ENCODE measurements around the gene CCDC69. TPM values are rescaled to one million over a fixed set of nuclear protein-coding genes. Genes with fewer than 3 reads are reported as not detected.

CCDC69 gene
- total RNA-seq, 4 donors from 2014 or later: 217 to 341 (median 285) TPM

DNA sequence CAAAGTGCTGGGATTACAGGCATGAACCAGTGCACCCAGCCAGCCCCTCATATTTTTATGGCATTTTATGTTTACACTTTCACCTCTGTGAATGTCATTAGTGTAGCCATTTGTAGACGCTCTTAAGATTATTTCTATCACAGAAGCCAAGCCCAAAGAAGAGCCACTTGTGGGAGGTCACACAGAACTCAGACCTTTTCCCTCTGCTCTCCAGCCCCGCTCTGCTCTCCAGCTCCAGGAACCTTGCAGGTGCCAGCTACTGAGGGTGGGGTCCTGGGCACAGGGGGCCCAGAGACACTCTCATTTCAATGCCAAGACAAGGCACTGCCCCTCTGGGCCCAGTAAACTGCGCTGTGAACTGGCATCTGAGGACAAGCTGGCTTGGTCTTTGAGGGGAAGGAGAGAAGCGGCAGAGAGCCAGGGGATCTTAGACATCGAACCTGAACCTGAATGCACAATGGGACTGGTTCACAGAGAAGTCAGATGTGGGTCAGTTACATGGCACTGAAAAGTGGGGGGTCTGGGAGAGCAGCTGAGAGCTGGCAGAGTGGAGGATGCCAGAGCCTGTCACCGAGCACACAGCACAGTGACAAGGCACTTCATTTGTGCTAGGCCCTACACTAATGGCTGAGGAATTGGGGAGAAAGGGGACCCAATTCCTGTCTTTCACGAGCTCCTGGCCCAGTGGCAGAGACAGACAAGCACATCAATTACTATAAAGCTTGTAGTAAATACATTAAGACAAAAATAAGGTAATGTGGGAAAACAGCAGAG, 83.0 kb downstream of the CCDC69 start:
- TF ChIP-seq, protein P1, sequence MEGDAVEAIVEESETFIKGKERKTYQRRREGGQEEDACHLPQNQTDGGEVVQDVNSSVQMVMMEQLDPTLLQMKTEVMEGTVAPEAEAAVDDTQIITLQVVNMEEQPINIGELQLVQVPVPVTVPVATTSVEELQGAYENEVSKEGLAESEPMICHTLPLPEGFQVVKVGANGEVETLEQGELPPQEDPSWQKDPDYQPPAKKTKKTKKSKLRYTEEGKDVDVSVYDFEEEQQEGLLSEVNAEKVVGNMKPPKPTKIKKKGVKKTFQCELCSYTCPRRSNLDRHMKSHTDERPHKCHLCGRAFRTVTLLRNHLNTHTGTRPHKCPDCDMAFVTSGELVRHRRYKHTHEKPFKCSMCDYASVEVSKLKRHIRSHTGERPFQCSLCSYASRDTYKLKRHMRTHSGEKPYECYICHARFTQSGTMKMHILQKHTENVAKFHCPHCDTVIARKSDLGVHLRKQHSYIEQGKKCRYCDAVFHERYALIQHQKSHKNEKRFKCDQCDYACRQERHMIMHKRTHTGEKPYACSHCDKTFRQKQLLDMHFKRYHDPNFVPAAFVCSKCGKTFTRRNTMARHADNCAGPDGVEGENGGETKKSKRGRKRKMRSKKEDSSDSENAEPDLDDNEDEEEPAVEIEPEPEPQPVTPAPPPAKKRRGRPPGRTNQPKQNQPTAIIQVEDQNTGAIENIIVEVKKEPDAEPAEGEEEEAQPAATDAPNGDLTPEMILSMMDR (IDR thresholded peaks at IDR 0.05): no peak
- no peak for TF ChIP-seq EP300 (IDR thresholded peaks at IDR 0.05)
- TF ChIP-seq POLR2A (IDR thresholded peaks at IDR 0.05; ENCODE audit: low read depth): no peak
- TF ChIP-seq POLR2AphosphoS5 (IDR thresholded peaks at IDR 0.05): no peak
- Histone ChIP-seq H3K27me3 (no peaks in the 10 kb centered on the region), H3K4me1 (peaks cover 50 to 60% (median 56%) of the 10 kb centered on the region in 4 donors), H3K4me3 (peak overlapping the region in 1 of 4 donors; percentile 38), H3K27ac (replicated peaks in 1 of 4) (peak overlapping the region; percentile 56 to 66 (median 60)), H3K9me3 (no peaks in the 10 kb centered on the region), H3K36me3 (peaks cover 42 to 83% (median 59%) of the 10 kb centered on the region in 4 donors)
- WGBS: 57% methylated on average over 7 of the region's 7 CpGs
- no peak for DNase-seq (ENCODE audit: extremely low spot score)
- intact Hi-C loops (cut with DNase I): no loop called here

DNA sequence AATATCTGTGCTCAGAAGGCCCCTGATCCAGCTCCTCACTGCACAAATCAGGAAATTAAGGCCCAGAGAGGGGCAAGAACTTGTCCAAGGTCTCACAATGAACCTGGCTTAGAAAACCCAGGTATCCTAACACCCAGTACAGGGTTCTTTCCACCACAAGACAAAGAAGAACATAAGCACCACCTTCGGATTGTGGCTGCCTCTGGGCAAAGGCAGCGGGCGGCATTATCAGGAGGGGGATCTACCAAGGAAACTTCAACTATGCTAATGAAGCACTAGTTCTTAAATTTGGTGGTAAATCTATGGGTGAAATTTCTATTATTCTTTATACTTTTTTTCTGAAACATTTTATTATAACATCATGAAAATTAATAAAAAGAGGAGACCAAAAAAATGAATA, 84.2 kb downstream of the CCDC69 start:
- Histone ChIP-seq H3K27ac (replicated peaks in 1 of 4) (no peak overlapping the region), H3K36me3 (peaks cover 53 to 85% (median 60%) of the 10 kb centered on the region in 4 donors), H3K27me3 (no peaks in the 10 kb centered on the region), H3K9me3 (no peaks in the 10 kb centered on the region), H3K4me1 (peaks cover 38 to 48% (median 43%) of the 10 kb centered on the region in 4 donors), H3K4me3 (no peak overlapping the region)
- no peak for DNase-seq (ENCODE audit: extremely low spot score)
- 98% methylated on average over 3 of the region's 3 CpGs for WGBS
- TF ChIP-seq EP300 (IDR thresholded peaks at IDR 0.05) (no peak), POLR2A (IDR thresholded peaks at IDR 0.05; ENCODE audit: low read depth) (no peak), POLR2AphosphoS5 (IDR thresholded peaks at IDR 0.05) (no peak)
- TF ChIP-seq, protein P1 (IDR thresholded peaks at IDR 0.05): no peak
- intact Hi-C loops (cut with DNase I): no loop called here

DNA sequence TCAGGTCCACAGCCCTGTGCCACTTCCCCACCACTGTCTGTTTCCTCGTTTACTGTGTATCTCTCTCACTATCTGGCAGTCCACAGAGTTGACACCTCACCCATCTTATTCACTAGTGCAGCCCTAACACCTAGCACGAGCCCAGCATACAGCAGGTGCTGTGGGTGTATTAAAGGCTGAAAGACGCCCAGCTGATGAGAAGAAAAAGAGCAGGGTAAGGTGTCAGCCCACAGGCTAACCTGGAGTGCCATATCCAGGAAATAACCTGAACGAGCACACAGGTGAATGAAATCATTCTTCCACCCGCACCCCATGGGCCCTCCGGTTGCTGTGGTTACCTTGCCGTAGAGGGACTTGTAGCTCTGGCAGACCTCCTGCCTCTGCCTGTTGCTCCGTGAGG, 84.9 kb downstream of the CCDC69 start:
- no peaks in the 10 kb centered on the region for H3K27me3 ChIP-seq

DNA sequence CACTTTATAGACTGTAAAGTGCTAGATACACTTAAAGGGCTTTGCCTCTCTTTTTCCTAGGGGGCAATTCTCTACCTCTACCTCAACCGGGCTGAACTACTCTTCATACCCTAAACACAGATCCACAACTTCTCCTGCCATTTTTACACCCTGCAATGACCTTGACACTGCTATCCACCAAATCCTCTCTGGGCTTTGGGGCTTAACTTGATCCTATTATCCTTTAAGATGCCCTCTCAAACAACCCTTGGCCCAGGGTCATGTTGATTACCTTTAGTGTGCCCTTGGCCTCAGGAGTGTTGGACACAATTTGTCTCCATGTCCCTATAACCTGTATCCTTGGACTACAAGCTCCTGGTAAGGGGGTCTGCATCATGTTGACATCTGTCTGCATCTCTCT, 85.8 kb downstream of the CCDC69 start:
- TF ChIP-seq POLR2AphosphoS5 (IDR thresholded peaks at IDR 0.05): no peak
- TF ChIP-seq POLR2A (IDR thresholded peaks at IDR 0.05; ENCODE audit: low read depth): no peak
- no peak for TF ChIP-seq EP300 (IDR thresholded peaks at IDR 0.05)
- TF ChIP-seq, protein P1 (IDR thresholded peaks at IDR 0.05): no peak
- H3K9me3 ChIP-seq: no peaks in the 10 kb centered on the region
- H3K4me1 ChIP-seq: peaks cover 25 to 32% (median 28%) of the 10 kb centered on the region in 4 donors
- no peak overlapping the region for H3K27ac ChIP-seq (replicated peaks in 1 of 4)
- peaks cover 67 to 87% (median 74%) of the 10 kb centered on the region in 4 donors for H3K36me3 ChIP-seq
- H3K4me3 ChIP-seq: no peak overlapping the region
- intact Hi-C loops (cut with DNase I): no loop called here
- H3K27me3 ChIP-seq: no peaks in the 10 kb centered on the region
- no peak for DNase-seq (ENCODE audit: extremely low spot score)
- 87% methylated on average over 1 of the region's 1 CpG for WGBS

More for the DNA sequence above, 84.9 kb downstream of the CCDC69 start:
- intact Hi-C loops (cut with DNase I): no loop called here
- no peak for DNase-seq (ENCODE audit: extremely low spot score)
- Histone ChIP-seq H3K9me3 (no peaks in the 10 kb centered on the region), H3K4me1 (peaks cover 33 to 41% (median 37%) of the 10 kb centered on the region in 4 donors), H3K36me3 (peaks cover 58 to 85% (median 65%) of the 10 kb centered on the region in 4 donors), H3K4me3 (no peak overlapping the region), H3K27ac (replicated peaks in 1 of 4) (no peak overlapping the region)
- WGBS: 87% methylated on average over 3 of the region's 8 CpGs
- TF ChIP-seq POLR2AphosphoS5 (IDR thresholded peaks at IDR 0.05) (no peak), POLR2A (IDR thresholded peaks at IDR 0.05; ENCODE audit: low read depth) (no peak), EP300 (IDR thresholded peaks at IDR 0.05) (no peak)
- TF ChIP-seq, protein P1 (IDR thresholded peaks at IDR 0.05): no peak

Data from esophagus muscularis mucosa (tissue), 4 donors.